ENCODE data around the gene CAMKMT.
A peak's percentile ranks its signal among the peaks of the same experiment; 100 is the strongest.

CAMKMT gene

DNA sequence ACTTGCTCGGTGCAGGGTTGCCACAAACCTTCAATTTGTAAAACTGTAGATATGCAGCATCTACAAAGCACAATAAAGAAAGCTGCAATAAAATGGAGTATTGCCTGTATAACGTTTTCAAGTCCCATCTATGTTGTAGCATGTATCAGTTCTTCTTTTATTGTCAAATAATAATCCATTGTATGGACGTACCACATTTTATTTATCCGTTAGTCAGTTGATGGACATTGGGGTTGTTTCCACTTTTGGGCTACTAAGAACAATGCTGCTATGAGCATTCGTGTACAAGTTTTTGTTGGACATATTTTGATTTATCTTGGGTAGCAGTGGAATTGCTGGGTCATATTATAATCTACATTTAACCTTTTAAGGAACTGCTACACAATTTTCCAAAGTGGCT, 339.1 kb downstream of the CAMKMT start:
- Histone ChIP-seq H2AK5ac (ENCODE audit: low read length) (no peak overlapping the region), H3K36me3 (ENCODE audit: control insufficient read depth in 1 of 2, insufficient read depth in 2 of 2, low read length in 2 of 2) (no peaks in the 10 kb centered on the region), H3K9ac (ENCODE audit: low read length) (no peak overlapping the region), H2AFZ (ENCODE audit: insufficient read depth, low read length, poor library complexity) (no peak overlapping the region), H3K23ac (ENCODE audit: low read length) (no peak overlapping the region), H4K91ac (ENCODE audit: low read depth, low read length) (no peak overlapping the region), H3K4me1 (ENCODE audit: control insufficient read depth in 1 of 2, insufficient read depth in 2 of 2, low read length in 2 of 2) (no peaks in the 10 kb centered on the region), H2BK12ac (ENCODE audit: low read length) (no peak overlapping the region), H3K79me1 (ENCODE audit: low read length) (no peaks in the 10 kb centered on the region), H3K27me3 (ENCODE audit: insufficient read depth, low read length) (no peaks in the 10 kb centered on the region), H3K4ac (ENCODE audit: low read depth, low read length) (no peak overlapping the region), H4K12ac (ENCODE audit: low read depth, low read length) (no peak overlapping the region), H4K8ac (ENCODE audit: low read depth, low read length) (no peak overlapping the region), H3K14ac (ENCODE audit: low read length) (no peak overlapping the region), H3K4me2 (ENCODE audit: low read length) (no peak overlapping the region), H2BK5ac (ENCODE audit: low read depth, low read length, poor library complexity) (no peak overlapping the region), H3K4me3 (ENCODE audit: low read depth, low read length) (no peak overlapping the region), H3K18ac (ENCODE audit: low read length) (no peak overlapping the region), H3K9me3 (ENCODE audit: insufficient read depth, low read depth, low read length) (no peaks in the 10 kb centered on the region), H3K27ac (ENCODE audit: low read depth, low read length) (no peak overlapping the region), H3K79me2 (ENCODE audit: control insufficient read depth, insufficient read depth, low read length, poor library complexity) (no peaks in the 10 kb centered on the region), H2BK120ac (ENCODE audit: insufficient read depth, low read length, poor library complexity) (no peak overlapping the region)
- WGBS (ENCODE audit: extremely low coverage, insufficient coverage, insufficient read length): no CpG with 5 or more reads among the region's 5 CpGs
- no peak for DNase-seq

DNA sequence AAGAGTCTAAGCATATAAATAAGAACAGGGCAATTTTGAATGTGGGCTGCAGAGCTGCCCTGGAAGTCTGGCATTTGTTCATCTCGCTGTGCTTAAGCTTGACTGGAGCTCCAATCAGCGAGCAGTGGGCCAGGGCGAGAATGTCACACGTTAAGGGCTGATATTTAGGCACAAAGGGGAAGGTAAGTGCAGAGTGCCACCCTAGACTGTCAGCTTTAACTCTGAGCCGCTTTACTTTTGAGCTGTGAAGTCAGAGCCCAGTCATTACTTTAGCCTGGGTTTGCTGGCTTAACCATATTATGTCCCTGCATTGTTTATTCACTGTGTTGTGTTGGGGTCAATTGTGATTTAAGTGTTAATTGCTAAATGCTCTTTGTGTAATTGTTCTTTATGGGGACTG, 343.6 kb downstream of the CAMKMT start:
- no peaks in the 10 kb centered on the region for H3K9me3 ChIP-seq (ENCODE audit: insufficient read depth, low read depth, low read length)
- H3K23ac ChIP-seq (ENCODE audit: low read length): no peak overlapping the region
- no peak overlapping the region for H2BK5ac ChIP-seq (ENCODE audit: low read depth, low read length, poor library complexity)
- no peak overlapping the region for H3K4me2 ChIP-seq (ENCODE audit: low read length)
- no peaks in the 10 kb centered on the region for H3K4me1 ChIP-seq (ENCODE audit: control insufficient read depth in 1 of 2, insufficient read depth in 2 of 2, low read length in 2 of 2)
- H3K27ac ChIP-seq (ENCODE audit: low read depth, low read length): no peak overlapping the region
- H3K18ac ChIP-seq (ENCODE audit: low read length): no peak overlapping the region
- H2BK120ac ChIP-seq (ENCODE audit: insufficient read depth, low read length, poor library complexity): no peak overlapping the region
- H2AK5ac ChIP-seq (ENCODE audit: low read length): no peak overlapping the region
- no peaks in the 10 kb centered on the region for H3K27me3 ChIP-seq (ENCODE audit: insufficient read depth, low read length)
- H4K8ac ChIP-seq (ENCODE audit: low read depth, low read length): no peak overlapping the region
- H3K36me3 ChIP-seq (ENCODE audit: control insufficient read depth in 1 of 2, insufficient read depth in 2 of 2, low read length in 2 of 2): no peaks in the 10 kb centered on the region
- H2BK12ac ChIP-seq (ENCODE audit: low read length): no peak overlapping the region
- H3K79me2 ChIP-seq (ENCODE audit: control insufficient read depth, insufficient read depth, low read length, poor library complexity): no peaks in the 10 kb centered on the region
- DNase-seq: no peak
- WGBS (ENCODE audit: extremely low coverage, insufficient coverage, insufficient read length): no CpG with 5 or more reads among the region's 5 CpGs
- no peak overlapping the region for H3K4me3 ChIP-seq (ENCODE audit: low read depth, low read length)
- no peak overlapping the region for H2AFZ ChIP-seq (ENCODE audit: insufficient read depth, low read length, poor library complexity)
- no peak overlapping the region for H3K4ac ChIP-seq (ENCODE audit: low read depth, low read length)
- H3K9ac ChIP-seq (ENCODE audit: low read length): peak overlapping the region; percentile 4
- H4K12ac ChIP-seq (ENCODE audit: low read depth, low read length): no peak overlapping the region
- no peak overlapping the region for H4K91ac ChIP-seq (ENCODE audit: low read depth, low read length)
- H3K14ac ChIP-seq (ENCODE audit: low read length): no peak overlapping the region
- no peaks in the 10 kb centered on the region for H3K79me1 ChIP-seq (ENCODE audit: low read length)

DNA sequence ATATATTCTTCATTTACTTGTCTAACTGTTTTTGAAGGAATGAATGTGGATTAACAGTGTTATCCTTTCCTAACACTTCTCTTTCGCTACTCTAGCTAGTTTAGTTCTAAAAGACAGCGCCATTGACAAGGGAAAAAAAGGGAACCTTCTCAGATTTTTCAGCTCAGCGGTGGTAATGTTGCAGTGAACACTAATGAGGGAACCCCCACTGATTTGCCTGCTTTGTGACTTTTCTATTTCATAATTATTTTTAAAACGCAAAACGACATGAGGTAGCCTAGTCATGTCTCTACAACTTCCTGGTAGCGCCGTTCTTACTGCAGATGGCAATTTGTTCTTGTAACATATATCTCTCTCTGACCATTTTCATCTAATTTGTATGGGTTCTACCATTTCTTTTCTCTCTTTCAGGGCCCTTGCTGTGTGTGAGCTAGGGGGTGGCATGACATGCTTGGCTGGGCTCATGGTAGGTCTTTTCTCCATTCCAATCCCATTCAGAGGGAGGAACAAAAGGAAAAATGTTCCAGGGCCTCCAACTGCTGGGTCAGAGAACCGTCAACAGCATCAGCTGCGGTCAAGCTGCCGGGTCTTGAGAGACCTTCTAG, 344.2 kb downstream of the CAMKMT start:
- no peaks in the 10 kb centered on the region for H3K4me1 ChIP-seq (ENCODE audit: control insufficient read depth in 1 of 2, insufficient read depth in 2 of 2, low read length in 2 of 2)
- no peak overlapping the region for H3K4me3 ChIP-seq (ENCODE audit: low read depth, low read length)
- WGBS (ENCODE audit: extremely low coverage, insufficient coverage, insufficient read length): no CpG with 5 or more reads among the region's 10 CpGs
- H3K27me3 ChIP-seq (ENCODE audit: insufficient read depth, low read length): no peaks in the 10 kb centered on the region
- H3K4ac ChIP-seq (ENCODE audit: low read depth, low read length): no peak overlapping the region
- no peak overlapping the region for H3K23ac ChIP-seq (ENCODE audit: low read length)
- H3K9ac ChIP-seq (ENCODE audit: low read length): no peak overlapping the region
- no peaks in the 10 kb centered on the region for H3K36me3 ChIP-seq (ENCODE audit: control insufficient read depth in 1 of 2, insufficient read depth in 2 of 2, low read length in 2 of 2)
- no peak overlapping the region for H4K8ac ChIP-seq (ENCODE audit: low read depth, low read length)
- no peak overlapping the region for H4K12ac ChIP-seq (ENCODE audit: low read depth, low read length)
- H3K79me2 ChIP-seq (ENCODE audit: control insufficient read depth, insufficient read depth, low read length, poor library complexity): no peaks in the 10 kb centered on the region
- no peak overlapping the region for H3K27ac ChIP-seq (ENCODE audit: low read depth, low read length)
- H2BK12ac ChIP-seq (ENCODE audit: low read length): no peak overlapping the region
- no peak overlapping the region for H2AFZ ChIP-seq (ENCODE audit: insufficient read depth, low read length, poor library complexity)
- no peaks in the 10 kb centered on the region for H3K79me1 ChIP-seq (ENCODE audit: low read length)
- no peak for DNase-seq
- H4K91ac ChIP-seq (ENCODE audit: low read depth, low read length): no peak overlapping the region
- H3K18ac ChIP-seq (ENCODE audit: low read length): no peak overlapping the region
- no peak overlapping the region for H2BK5ac ChIP-seq (ENCODE audit: low read depth, low read length, poor library complexity)
- no peak overlapping the region for H3K14ac ChIP-seq (ENCODE audit: low read length)
- no peak overlapping the region for H2AK5ac ChIP-seq (ENCODE audit: low read length)
- no peak overlapping the region for H3K4me2 ChIP-seq (ENCODE audit: low read length)
- H3K9me3 ChIP-seq (ENCODE audit: insufficient read depth, low read depth, low read length): no peaks in the 10 kb centered on the region
- no peak overlapping the region for H2BK120ac ChIP-seq (ENCODE audit: insufficient read depth, low read length, poor library complexity)

DNA sequence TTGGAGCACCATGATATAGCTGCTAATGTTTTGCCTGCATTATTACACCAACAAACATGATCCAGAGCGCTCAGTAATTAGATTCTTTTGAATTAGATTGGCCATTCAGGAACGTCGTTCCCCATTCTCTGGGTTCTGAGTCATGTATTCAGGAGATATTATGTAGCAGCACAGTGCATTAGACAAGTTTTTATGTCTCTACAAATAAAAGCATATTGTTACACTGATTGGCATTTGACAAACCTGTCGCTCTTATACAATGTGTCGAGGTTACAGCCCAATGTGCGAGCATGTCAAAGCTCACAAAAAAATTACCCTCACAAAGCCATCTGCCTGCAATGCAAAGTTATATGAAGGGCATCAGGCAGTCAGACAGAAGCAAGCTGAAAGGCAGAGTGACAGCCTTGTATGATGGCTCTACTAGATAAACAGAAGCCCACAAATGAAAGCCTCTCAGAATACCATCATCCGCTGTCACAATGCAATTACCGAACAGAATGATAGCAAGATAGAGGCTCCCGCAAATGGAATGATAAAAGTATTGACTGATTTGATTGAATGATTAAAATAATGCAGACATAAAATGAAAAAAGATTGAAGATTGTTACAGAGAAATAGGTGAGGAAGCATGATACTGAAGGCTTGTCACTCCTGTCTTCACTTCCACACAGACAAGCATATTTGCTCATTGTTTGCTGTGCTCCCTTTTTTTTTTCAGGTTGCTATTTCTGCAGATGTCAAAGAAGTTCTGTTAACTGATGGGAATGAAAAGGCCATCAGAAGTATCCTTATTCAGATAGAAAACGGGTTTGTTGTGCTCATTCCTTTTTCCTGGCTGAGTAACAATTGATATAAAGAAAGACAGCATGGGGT, 345.2 kb downstream of the CAMKMT start:
- H2BK12ac ChIP-seq (ENCODE audit: low read length): no peak overlapping the region
- H3K27ac ChIP-seq (ENCODE audit: low read depth, low read length): no peak overlapping the region
- no peak overlapping the region for H3K4me3 ChIP-seq (ENCODE audit: low read depth, low read length)
- H3K79me2 ChIP-seq (ENCODE audit: control insufficient read depth, insufficient read depth, low read length, poor library complexity): no peaks in the 10 kb centered on the region
- H2BK120ac ChIP-seq (ENCODE audit: insufficient read depth, low read length, poor library complexity): no peak overlapping the region
- H3K4ac ChIP-seq (ENCODE audit: low read depth, low read length): no peak overlapping the region
- H3K79me1 ChIP-seq (ENCODE audit: low read length): no peaks in the 10 kb centered on the region
- DNase-seq: no peak
- H3K27me3 ChIP-seq (ENCODE audit: insufficient read depth, low read length): no peaks in the 10 kb centered on the region
- no CpG with 5 or more reads among the region's 10 CpGs for WGBS (ENCODE audit: extremely low coverage, insufficient coverage, insufficient read length)
- no peak overlapping the region for H3K23ac ChIP-seq (ENCODE audit: low read length)
- H3K4me1 ChIP-seq (ENCODE audit: control insufficient read depth in 1 of 2, insufficient read depth in 2 of 2, low read length in 2 of 2): no peaks in the 10 kb centered on the region
- H3K18ac ChIP-seq (ENCODE audit: low read length): no peak overlapping the region
- no peak overlapping the region for H4K91ac ChIP-seq (ENCODE audit: low read depth, low read length)
- no peak overlapping the region for H4K12ac ChIP-seq (ENCODE audit: low read depth, low read length)
- no peak overlapping the region for H2AK5ac ChIP-seq (ENCODE audit: low read length)
- H4K8ac ChIP-seq (ENCODE audit: low read depth, low read length): no peak overlapping the region
- no peaks in the 10 kb centered on the region for H3K36me3 ChIP-seq (ENCODE audit: control insufficient read depth in 1 of 2, insufficient read depth in 2 of 2, low read length in 2 of 2)
- H3K9me3 ChIP-seq (ENCODE audit: insufficient read depth, low read depth, low read length): no peaks in the 10 kb centered on the region
- no peak overlapping the region for H2AFZ ChIP-seq (ENCODE audit: insufficient read depth, low read length, poor library complexity)
- no peak overlapping the region for H3K14ac ChIP-seq (ENCODE audit: low read length)
- no peak overlapping the region for H3K9ac ChIP-seq (ENCODE audit: low read length)
- no peak overlapping the region for H3K4me2 ChIP-seq (ENCODE audit: low read length)
- no peak overlapping the region for H2BK5ac ChIP-seq (ENCODE audit: low read depth, low read length, poor library complexity)

Data from trophoblast cell (in vitro differentiated cells and primary cell).